CD4-positive, alpha-beta T cell (primary cell): ENCODE data around the gene RAMAC. TPM values are rescaled to one million over a fixed set of nuclear protein-coding genes. Genes with fewer than 3 reads are reported as not detected.

ENCODE experiments used
- ATAC-seq: fragments of 200-7000 bp; cut with Tn5 transposase; one replicate; pipeline ENCODE4 v1.10.0; 2022; ENCODE audit warnings: mild to moderate bottlenecking; ENCODE audit not compliant: poor library complexity
- CTCF ChIA-PET: fragments of 350-600 bp; sonication (Branson Sonifier 250); formaldehyde crosslinking; loops from one replicate; lab custom pipeline; 2021; ENCODE audit warnings: antibody characterized with exemption, inconsistent platforms; lab: Charles Lee
- POLR2A ChIA-PET: fragments of 350-600 bp; sonication (Branson Sonifier 250); formaldehyde crosslinking; loops from one replicate; lab custom pipeline; 2021; ENCODE audit warnings: antibody characterized with exemption, inconsistent platforms; lab: Charles Lee
- DNase-seq, 14 experiments: peaks; one replicate each; pipeline ENCODE4 v3.0.0-alpha.2; 2013 to 2020; ENCODE audit warnings: mixed read lengths in 2 of 14
- H3K27ac ChIP-seq, 2 donors: one replicate each; pipeline versions ENCODE4 v1.5.1 to v1.7.0; 2013; ENCODE audit warnings: low read length in 2 of 2, low read depth in 1 of 2, mild to moderate bottlenecking in 1 of 2
- H3K27me3 ChIP-seq, 2 experiments: 1 replicate in 1 of 2; 2 replicates in 1 of 2; pipeline versions ENCODE4 v1.6.1 to v1.7.0; 2013; ENCODE audit warnings: low read length in 2 of 2, control low read depth in 1 of 2, mild to moderate bottlenecking in 1 of 2, moderate library complexity in 1 of 2; ENCODE audit not compliant: insufficient read depth in 2 of 2, control insufficient read depth in 1 of 2
- H3K36me3 ChIP-seq: one replicate; pipeline ENCODE4 v1.6.1; 2013; ENCODE audit warnings: low read length, control low read depth; ENCODE audit not compliant: insufficient read depth
- H3K4me1 ChIP-seq: one replicate; pipeline ENCODE4 v1.6.1; 2013; ENCODE audit warnings: low read length, control low read depth; ENCODE audit not compliant: insufficient read depth
- H3K4me3 ChIP-seq: one replicate; pipeline ENCODE4 v1.5.1; 2013; ENCODE audit warnings: mild to moderate bottlenecking, low read length, moderate library complexity
- H3K9me3 ChIP-seq, 2 experiments: 1 replicate in 1 of 2; 2 replicates in 1 of 2; pipeline versions ENCODE4 v1.6.1 to v1.7.0; 2013; ENCODE audit warnings: low read length in 2 of 2, mild to moderate bottlenecking in 2 of 2, control low read depth in 1 of 2, moderate library complexity in 1 of 2; ENCODE audit not compliant: control insufficient read depth in 1 of 2, insufficient read depth in 1 of 2
- H3K27ac Mint-ChIP-seq: one replicate; pipeline ENCODE4 v1.8.0; 2020; ENCODE audit warnings: mixed read lengths
- H3K27me3 Mint-ChIP-seq: one replicate; pipeline ENCODE4 v1.8.0; 2021; ENCODE audit warnings: mixed read lengths
- H3K36me3 Mint-ChIP-seq: one replicate; pipeline ENCODE4 v1.8.0; 2021; ENCODE audit warnings: low read depth, mixed read lengths
- H3K4me1 Mint-ChIP-seq: one replicate; pipeline ENCODE4 v1.8.0; 2021; ENCODE audit warnings: low read depth, mixed read lengths
- H3K4me3 Mint-ChIP-seq: one replicate; pipeline ENCODE4 v1.8.0; 2020; ENCODE audit warnings: mild to moderate bottlenecking, mixed read lengths
- H3K9me3 Mint-ChIP-seq: one replicate; pipeline ENCODE4 v1.8.0; 2020; ENCODE audit warnings: mixed read lengths
- CTCF ChIP-seq: fragments of 200-600 bp; IDR thresholded peaks from one replicate; pipeline ENCODE4 v1.8.0; 2022; ENCODE audit warnings: antibody characterized with exemption, mild to moderate bottlenecking
- intact Hi-C, 2 experiments: fragments of 100-400 bp; cut with DNase I in 1 of 2; cut with micrococcal nuclease in 1 of 2; formaldehyde crosslinking; loops; one replicate each; pipeline versions ENCODE4 v1.15.1 to v1.9.0; 2023 to 2025; cut with DNase I, micrococcal nuclease
- total RNA-seq, 174 experiments: library from RNA in 2 of 174; stranded (reverse) in 2 of 174; gene quantifications; one replicate each; pipeline ENCODE4 v1.2.3 and lab custom pipeline; 2021 to 2026

RAMAC gene
- total RNA-seq, 2 experiments from 2014 or later, result 25.5 to 26.5 TPM

GRCh38 chr15:82992436-82992998 is 6.5 kb downstream of the RAMAC start:
- CTCF ChIA-PET, result no interaction called here
- intact Hi-C loops, result no loop called here
- Mint-ChIP-seq H3K4me3 (no peak overlapping the region), H3K27me3 (no peaks in the 10 kb centered on the region), H3K36me3 (peaks cover 29% of the 10 kb centered on the region), H3K9me3 (no peaks in the 10 kb centered on the region), H3K27ac (no peak overlapping the region), H3K4me1 (peaks cover under 1% of the 10 kb centered on the region)
- no peaks in the 10 kb centered on the region for H3K27me3 ChIP-seq
- no peaks in the 10 kb centered on the region for H3K4me1 ChIP-seq
- H3K27ac ChIP-seq, result no peak overlapping the region
- DNase-seq (no peak), ATAC-seq (no peak)
- H3K36me3 ChIP-seq, result peaks cover 24% of the 10 kb centered on the region
- TF ChIP-seq CTCF, result no peak
- POLR2A ChIA-PET, result interaction anchor here (1.1 kb wide), 2 partner anchors 11 to 284 kb away, joined by 3 read pairs; no protein-coding TSS in a partner anchor
- no peak overlapping the region for H3K4me3 ChIP-seq
- no peaks in the 10 kb centered on the region for H3K9me3 ChIP-seq

- ATAC-seq, result no peak
- CTCF ChIA-PET, result no interaction called here
- no peak overlapping the region for H3K4me3 Mint-ChIP-seq
- Histone ChIP-seq H3K4me1 (no peaks in the 10 kb centered on the region), H3K27ac (no peak overlapping the region), H3K4me3 (no peak overlapping the region), H3K27me3 (no peaks in the 10 kb centered on the region), H3K36me3 (peaks cover 24% of the 10 kb centered on the region), H3K9me3 (no peaks in the 10 kb centered on the region)
- POLR2A ChIA-PET, result interaction anchor here (1.1 kb wide), 2 partner anchors 11 to 284 kb away, joined by 3 read pairs; no protein-coding TSS in a partner anchor
- no peak overlapping the region for H3K27ac Mint-ChIP-seq
- no peaks in the 10 kb centered on the region for H3K9me3 Mint-ChIP-seq
- no peak for DNase-seq
- no peaks in the 10 kb centered on the region for H3K4me1 Mint-ChIP-seq
- TF ChIP-seq CTCF, result no peak
- no peaks in the 10 kb centered on the region for H3K27me3 Mint-ChIP-seq
- peaks cover 28% of the 10 kb centered on the region for H3K36me3 Mint-ChIP-seq
- intact Hi-C loops, result no loop called here
Observed at GRCh38 chr15:82993144-82993543, 7.1 kb downstream of the RAMAC start.

- no peaks in the 10 kb centered on the region for H3K27me3 Mint-ChIP-seq
Observed at GRCh38 chr15:82995076-82995475, 9.1 kb downstream of the RAMAC start.

More at GRCh38 chr15:82995076-82995475, 9.1 kb downstream of the RAMAC start:
- TF ChIP-seq CTCF, result no peak
- POLR2A ChIA-PET, result interaction anchor here (0.6 kb wide), 1 partner anchor 71 kb away, joined by 4 read pairs; no protein-coding TSS in a partner anchor
- peaks cover 11% of the 10 kb centered on the region for H3K36me3 Mint-ChIP-seq
- intact Hi-C loops, result no loop called here
- no peak for DNase-seq
- peaks cover 5% of the 10 kb centered on the region for H3K4me1 ChIP-seq
- H3K4me1 Mint-ChIP-seq, result peaks cover 8% of the 10 kb centered on the region
- H3K9me3 Mint-ChIP-seq, result no peaks in the 10 kb centered on the region
- no peak for ATAC-seq
- no peaks in the 10 kb centered on the region for H3K9me3 ChIP-seq
- CTCF ChIA-PET, result no interaction called here
- H3K27me3 ChIP-seq, result no peaks in the 10 kb centered on the region
- no peak overlapping the region for H3K27ac ChIP-seq
- H3K36me3 ChIP-seq, result peaks cover 12% of the 10 kb centered on the region
- no peak overlapping the region for H3K27ac Mint-ChIP-seq
- H3K4me3 Mint-ChIP-seq, result no peak overlapping the region
- no peak overlapping the region for H3K4me3 ChIP-seq
